Measurements from ENCODE around the gene LZTR1.

DNA sequence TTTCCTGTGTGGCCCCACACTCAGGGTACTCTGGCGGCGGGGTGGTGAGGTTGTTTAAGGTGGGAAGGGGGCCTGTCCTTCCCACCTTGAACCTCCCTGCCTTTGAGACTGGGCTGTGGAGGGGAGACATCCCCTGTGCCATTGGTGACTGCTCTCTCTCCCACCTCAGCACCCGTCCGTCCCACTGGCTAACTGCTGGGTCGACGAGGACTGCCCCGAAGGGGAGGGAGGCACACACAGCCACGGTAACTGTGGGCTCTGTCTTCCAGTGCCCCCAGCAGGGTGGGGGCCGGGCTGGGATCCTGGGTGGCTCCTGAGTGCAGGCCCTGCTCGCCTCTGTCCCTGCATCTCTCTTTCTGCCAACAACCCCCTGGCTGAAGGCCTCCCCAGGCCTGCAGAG, 40.4 kb downstream of the LZTR1 start:
- TF ChIP-seq CTCF (IDR thresholded peaks at IDR 0.05) (no peak), POLR2AphosphoS5 (IDR thresholded peaks at IDR 0.05) (no peak)

Data from sigmoid colon (tissue), 4 donors.